Activated T-helper 17 cell treated with anti-CD3 and anti-CD28 coated beads, Interleukin-2, amount 50 U/mL, for 72 hours (primary cell): Measurements from ENCODE around the gene CHKA. TPM values are rescaled to one million over a fixed set of nuclear protein-coding genes. Genes with fewer than 3 reads are reported as not detected.

Experiments used
- ATAC-seq: fragments of 150-1000 bp; cut with Tn5 transposase; replicated peaks from 2 replicates; pipeline ENCODE4 v1.10.0; 2021; ENCODE audit warnings: mild to moderate bottlenecking, moderate library complexity
- H3K27ac Mint-ChIP-seq: one replicate; pipeline ENCODE4 v1.8.0; 2022; ENCODE audit warnings: mixed read lengths
- H3K27me3 Mint-ChIP-seq: one replicate; pipeline ENCODE4 v1.8.0; 2022; ENCODE audit warnings: mixed read lengths
- H3K36me3 Mint-ChIP-seq: one replicate; pipeline ENCODE4 v1.8.0; 2022; ENCODE audit warnings: low read depth, mild to moderate bottlenecking, mixed read lengths
- H3K4me1 Mint-ChIP-seq: one replicate; pipeline ENCODE4 v1.8.0; 2022; ENCODE audit warnings: mixed read lengths
- H3K4me3 Mint-ChIP-seq: one replicate; pipeline ENCODE4 v1.8.0; 2022; ENCODE audit warnings: mild to moderate bottlenecking, mixed read lengths
- H3K9me3 Mint-ChIP-seq: one replicate; pipeline ENCODE4 v1.8.0; 2022; ENCODE audit warnings: mixed read lengths
- total RNA-seq, 2 donors: library from RNA; stranded (reverse); gene quantifications; one replicate each; pipeline ENCODE4 v1.2.3, GENCODE V29; 2022

Gene CHKA
- total RNA-seq, 2 donors from 2014 or later: 7.4 to 10.1 TPM

DNA sequence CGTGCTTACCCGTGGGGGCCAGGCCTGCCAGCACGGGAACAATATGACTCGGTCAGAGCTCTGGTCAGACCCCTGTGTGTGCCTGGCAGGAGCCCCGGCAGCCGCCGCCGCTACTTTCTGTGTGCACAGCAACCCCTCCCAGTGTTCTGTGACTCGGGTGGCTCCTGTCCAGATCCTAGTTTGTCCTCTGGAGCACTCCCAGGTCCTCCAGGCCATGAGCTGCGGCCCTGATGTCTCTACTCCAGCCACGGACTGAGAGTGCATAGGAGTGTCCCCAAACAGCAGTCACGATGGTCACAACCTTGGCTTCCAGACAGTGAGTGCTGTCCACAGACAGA lies 87.5 kb downstream of the CHKA start:
- Mint-ChIP-seq H3K4me1 (peaks cover 12% of the 10 kb centered on the region), H3K4me3 (no peak overlapping the region), H3K27me3 (no peaks in the 10 kb centered on the region), H3K36me3 (peaks cover 14% of the 10 kb centered on the region), H3K9me3 (no peaks in the 10 kb centered on the region), H3K27ac (no peak overlapping the region)
- no peak for ATAC-seq

DNA sequence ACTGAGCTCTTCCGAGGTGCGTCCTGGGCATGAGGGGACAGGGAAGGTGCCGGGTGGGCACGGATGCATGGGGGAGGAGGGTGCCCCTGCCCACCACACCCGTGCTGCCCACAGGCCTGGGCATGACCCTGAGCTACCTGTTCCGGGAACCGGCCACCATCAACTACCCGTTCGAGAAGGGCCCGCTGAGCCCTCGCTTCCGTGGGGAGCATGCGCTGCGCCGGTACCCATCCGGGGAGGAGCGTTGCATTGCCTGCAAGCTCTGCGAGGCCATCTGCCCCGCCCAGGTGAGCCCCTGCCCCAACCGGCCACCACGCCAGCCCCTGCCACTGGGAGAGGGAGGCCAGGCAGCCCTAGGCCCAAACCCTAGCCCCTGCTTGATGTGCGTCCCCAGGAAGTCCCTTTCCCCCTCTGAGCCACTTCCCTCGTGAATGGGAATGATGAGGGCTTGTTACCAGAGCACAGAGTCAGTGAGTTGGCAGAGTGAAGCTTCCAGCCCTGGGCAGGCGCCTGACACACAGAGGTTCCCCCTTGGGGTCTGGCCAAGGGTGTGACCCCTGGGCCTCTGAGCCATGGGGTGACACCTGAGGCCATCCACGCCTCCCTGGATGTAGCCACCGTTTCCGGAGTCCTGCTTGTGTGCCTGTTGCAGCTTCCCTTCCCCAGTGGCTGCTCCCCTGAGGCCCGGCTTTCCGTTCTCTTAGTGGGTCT lies 88.0 kb downstream of the CHKA start:
- H3K36me3 Mint-ChIP-seq: peaks cover 14% of the 10 kb centered on the region
- no peak for ATAC-seq
- H3K4me3 Mint-ChIP-seq: no peak overlapping the region
- H3K4me1 Mint-ChIP-seq: peaks cover 12% of the 10 kb centered on the region
- no peaks in the 10 kb centered on the region for H3K9me3 Mint-ChIP-seq
- H3K27me3 Mint-ChIP-seq: no peaks in the 10 kb centered on the region
- no peak overlapping the region for H3K27ac Mint-ChIP-seq

DNA sequence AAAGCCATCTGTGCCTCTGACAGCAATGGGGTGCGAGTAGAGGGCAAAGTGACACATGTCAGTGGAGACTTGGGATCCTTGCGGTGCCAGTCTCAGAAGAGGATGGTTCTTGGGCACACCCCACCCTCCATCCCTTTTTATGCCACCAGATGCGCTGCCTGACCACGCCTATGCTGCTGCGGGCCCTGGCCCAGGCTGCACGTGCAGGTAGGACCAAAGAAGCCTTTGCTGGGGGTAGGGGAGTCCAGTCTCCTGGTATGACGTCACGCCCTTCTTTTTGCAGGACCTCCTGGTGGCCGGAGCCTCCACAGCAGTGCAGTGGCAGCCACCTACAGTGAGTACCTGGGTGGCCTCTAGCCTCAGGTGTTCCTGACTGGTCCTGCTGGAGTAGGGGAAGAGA lies 89.2 kb downstream of the CHKA start:
- H3K27ac Mint-ChIP-seq: peak overlapping the region; percentile 84
- H3K36me3 Mint-ChIP-seq: peaks cover 13% of the 10 kb centered on the region
- no peaks in the 10 kb centered on the region for H3K9me3 Mint-ChIP-seq
- H3K4me3 Mint-ChIP-seq: peak overlapping the region; percentile 88
- ATAC-seq: no peak
- H3K4me1 Mint-ChIP-seq: peaks cover 9% of the 10 kb centered on the region
- H3K27me3 Mint-ChIP-seq: no peaks in the 10 kb centered on the region

DNA sequence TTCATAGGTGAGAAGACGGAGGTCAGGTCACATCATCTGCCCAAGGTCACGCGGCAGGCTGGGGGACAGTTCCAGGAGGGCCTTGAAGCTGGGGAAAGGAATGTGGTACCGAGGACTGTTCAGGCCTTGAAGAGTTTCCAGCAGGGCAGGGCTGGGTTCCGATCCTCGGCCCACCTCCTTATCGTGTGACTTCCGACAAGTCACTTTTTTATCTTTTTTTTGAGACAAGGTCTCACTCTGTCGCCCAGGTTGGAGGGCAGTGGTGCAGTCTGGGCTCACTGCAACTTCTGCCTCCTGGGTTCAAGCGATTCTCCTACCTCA lies 90.1 kb downstream of the CHKA start:
- peaks cover 6% of the 10 kb centered on the region for H3K4me1 Mint-ChIP-seq
- ATAC-seq: no peak
- peak overlapping the region; percentile 84 for H3K27ac Mint-ChIP-seq
- H3K4me3 Mint-ChIP-seq: peak overlapping the region; percentile 88
- H3K36me3 Mint-ChIP-seq: peaks cover 9% of the 10 kb centered on the region
- H3K9me3 Mint-ChIP-seq: no peaks in the 10 kb centered on the region
- H3K27me3 Mint-ChIP-seq: no peaks in the 10 kb centered on the region

DNA sequence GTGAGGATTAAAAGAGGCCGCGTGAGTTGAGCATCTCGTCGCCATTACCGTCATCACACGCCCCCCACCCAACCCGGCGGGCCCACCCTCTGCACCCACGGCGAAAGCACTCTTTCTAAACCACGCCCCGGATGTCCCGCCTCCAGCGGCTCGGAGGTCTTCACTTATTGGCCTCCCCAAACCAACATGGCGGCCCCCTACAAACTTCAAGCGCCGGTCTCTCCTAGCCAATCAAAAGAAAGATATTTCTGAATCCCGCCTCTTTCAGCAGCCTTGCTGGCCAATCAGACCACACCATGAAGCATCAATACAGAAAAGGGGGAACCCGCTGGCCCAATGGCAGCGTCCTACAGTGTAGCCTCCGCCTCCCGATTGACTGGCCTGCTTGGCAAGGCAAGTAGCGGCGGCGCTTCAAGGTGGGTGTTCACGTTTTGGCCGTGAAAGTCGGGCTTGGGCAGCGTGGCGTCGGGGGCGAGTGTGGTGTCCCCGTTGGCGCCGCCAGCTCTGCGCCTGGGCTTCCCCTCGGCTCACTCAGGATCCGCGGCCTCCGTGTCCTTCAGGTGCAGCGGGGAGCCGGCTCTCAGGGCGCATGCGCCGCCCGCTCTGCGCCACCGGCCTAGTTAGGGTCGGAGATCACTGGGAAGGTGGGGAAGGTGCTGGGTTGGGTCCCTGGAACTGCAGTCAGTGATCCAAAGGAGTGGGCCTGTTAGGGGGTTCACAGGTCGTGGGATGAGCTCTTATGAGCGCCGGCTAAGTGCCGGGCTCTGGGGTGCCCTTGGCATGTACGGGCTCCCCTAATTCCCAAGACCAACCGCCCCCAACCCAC lies 90.7 kb downstream of the CHKA start, which contains the start of gene NDUFS8:
NDUFS8 (plus strand) TSS at position 364 of the 826 bp plus-strand sequence. CDS start 1,471 bp downstream, outside the sequence.
- peak; percentile 97 for ATAC-seq

DNA sequence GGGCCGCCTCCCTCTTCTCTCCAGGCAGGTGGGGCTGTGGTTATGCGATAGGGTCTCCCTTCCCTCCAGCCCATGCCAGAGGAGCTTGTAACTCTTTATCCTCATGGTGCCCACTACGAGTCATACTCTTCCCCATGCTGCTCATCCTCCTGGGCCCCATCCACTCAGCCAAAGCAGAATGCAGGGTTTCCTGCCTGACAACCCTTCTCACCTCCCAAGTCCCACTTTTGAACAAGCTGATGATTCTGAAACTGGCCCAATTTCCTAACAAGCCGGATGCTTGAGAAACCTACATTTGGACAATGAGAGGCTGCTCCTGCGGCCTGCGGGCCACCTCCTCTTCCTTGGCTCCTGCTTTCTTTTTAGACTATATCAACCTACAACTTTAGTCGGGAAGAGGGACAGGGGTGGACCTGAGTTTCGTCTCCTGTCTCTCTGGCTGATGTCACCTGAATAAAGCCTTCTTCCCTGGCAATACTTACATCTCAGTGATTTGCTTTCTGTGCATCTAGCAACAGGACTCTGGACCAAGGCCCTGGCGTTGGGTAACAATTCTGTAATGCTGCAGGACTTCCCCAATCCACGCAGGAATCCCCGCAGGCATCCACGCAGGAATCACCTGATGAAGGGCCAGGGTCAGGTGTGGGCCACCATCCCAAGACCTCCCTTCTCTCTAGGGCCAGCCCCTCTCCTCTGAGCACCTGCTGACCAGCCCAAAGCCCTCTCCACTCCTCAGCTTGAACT lies 92.2 kb downstream of the CHKA start:
- Mint-ChIP-seq H3K4me1 (peaks cover 6% of the 10 kb centered on the region), H3K27ac (peak overlapping the region; percentile 20)

More for the DNA sequence above, 90.7 kb downstream of the CHKA start, which contains the start of gene NDUFS8:
- Mint-ChIP-seq H3K4me3 (peak within 1 kb of the TSS; percentile 88), H3K36me3 (peaks cover 9% of the 10 kb centered on the region), H3K27ac (peak within 1 kb of the TSS; percentile 84), H3K4me1 (peaks cover 6% of the 10 kb centered on the region), H3K9me3 (no peaks in the 10 kb centered on the region), H3K27me3 (no peaks in the 10 kb centered on the region)

DNA sequence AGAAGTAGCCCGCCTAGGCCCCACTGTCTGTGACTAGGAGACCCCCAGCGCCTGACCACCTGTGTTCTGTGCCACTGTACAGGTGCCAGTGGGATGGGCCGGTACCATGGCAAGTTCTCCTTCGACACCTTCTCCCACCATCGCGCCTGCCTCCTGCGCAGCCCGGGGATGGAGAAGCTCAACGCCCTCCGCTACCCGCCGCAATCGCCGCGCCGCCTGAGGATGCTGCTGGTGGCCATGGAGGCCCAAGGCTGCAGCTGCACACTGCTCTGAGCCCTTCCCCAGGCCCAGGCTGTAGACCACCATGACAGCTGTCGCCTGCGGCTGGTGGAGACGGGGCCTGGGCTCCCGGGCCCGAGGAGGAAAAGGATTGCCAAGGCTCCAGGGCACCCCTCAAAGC lies 93.5 kb downstream of the CHKA start:
- H3K9me3 Mint-ChIP-seq: no peaks in the 10 kb centered on the region
- ATAC-seq: no peak

More for the DNA sequence above, 92.2 kb downstream of the CHKA start:
- peak overlapping the region; percentile 88 for H3K4me3 Mint-ChIP-seq
- ATAC-seq: no peak
- peaks cover 5% of the 10 kb centered on the region for H3K36me3 Mint-ChIP-seq
- H3K27me3 Mint-ChIP-seq: no peaks in the 10 kb centered on the region
- H3K9me3 Mint-ChIP-seq: no peaks in the 10 kb centered on the region

DNA sequence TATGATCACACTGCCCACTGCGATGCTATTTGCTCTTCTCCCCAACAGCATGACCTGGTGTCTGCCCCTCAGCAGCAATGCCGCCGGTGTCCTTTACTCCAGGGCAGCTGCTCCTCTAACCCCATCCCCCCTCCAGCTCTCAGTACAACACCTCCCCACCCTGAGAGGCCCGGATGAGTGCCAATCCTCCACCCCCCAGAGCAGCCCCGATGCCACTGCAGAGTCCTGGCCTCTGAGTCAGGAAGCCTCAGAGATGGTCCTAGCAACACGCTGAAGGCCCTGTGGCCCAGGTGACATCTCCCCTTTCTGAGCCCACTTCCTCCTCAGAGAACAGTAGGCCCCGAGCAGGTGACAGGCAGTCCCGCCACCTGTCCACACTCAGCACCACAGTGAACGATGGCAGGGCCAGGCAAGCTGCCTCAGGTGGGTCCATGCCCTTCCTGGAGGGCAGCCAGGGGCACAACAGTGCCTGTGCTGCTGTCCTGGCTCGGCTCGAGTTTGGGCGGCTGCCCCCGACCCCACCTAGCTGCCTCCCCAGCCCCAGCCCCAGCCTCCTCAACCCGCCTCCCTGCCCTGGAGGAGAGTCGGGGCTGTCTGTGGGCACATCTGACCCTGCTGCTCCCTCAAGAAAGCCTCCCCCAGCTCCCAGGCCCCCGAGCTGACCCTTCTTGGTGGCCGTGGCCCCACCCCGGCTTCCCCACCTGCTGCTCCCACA lies 94.6 kb downstream of the CHKA start:
- Mint-ChIP-seq H3K27me3 (no peaks in the 10 kb centered on the region), H3K4me3 (no peak overlapping the region), H3K4me1 (peaks cover 2% of the 10 kb centered on the region), H3K36me3 (no peaks in the 10 kb centered on the region), H3K27ac (no peak overlapping the region), H3K9me3 (no peaks in the 10 kb centered on the region)
- ATAC-seq: no peak

More for the DNA sequence above, 93.5 kb downstream of the CHKA start:
- Mint-ChIP-seq H3K4me3 (no peak overlapping the region), H3K36me3 (no peaks in the 10 kb centered on the region), H3K4me1 (peaks cover 6% of the 10 kb centered on the region), H3K27me3 (no peaks in the 10 kb centered on the region), H3K27ac (no peak overlapping the region)

DNA sequence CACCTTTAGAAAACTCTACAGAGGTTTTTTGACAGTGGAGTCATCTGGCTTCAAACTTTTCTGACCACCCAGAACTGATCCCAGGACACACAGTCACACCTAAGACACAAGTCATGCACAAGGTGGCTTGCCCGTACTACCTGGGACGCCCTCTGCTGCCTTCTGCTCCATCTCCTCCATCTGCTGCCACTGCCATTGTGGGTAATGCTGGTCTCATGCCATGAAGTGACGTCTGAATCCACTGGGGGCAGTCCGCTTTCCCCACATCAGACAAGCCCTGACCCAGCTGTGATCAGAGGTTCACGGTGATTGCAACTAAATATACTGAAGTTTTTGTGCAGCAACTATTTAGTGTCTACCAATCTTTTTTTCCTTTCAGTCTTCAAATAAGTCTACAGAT lies 96.1 kb downstream of the CHKA start:
- no peak overlapping the region for H3K27ac Mint-ChIP-seq
- H3K9me3 Mint-ChIP-seq: no peaks in the 10 kb centered on the region
- no peak overlapping the region for H3K4me3 Mint-ChIP-seq
- ATAC-seq: no peak
- no peaks in the 10 kb centered on the region for H3K4me1 Mint-ChIP-seq
- H3K36me3 Mint-ChIP-seq: no peaks in the 10 kb centered on the region
- H3K27me3 Mint-ChIP-seq: no peaks in the 10 kb centered on the region

DNA sequence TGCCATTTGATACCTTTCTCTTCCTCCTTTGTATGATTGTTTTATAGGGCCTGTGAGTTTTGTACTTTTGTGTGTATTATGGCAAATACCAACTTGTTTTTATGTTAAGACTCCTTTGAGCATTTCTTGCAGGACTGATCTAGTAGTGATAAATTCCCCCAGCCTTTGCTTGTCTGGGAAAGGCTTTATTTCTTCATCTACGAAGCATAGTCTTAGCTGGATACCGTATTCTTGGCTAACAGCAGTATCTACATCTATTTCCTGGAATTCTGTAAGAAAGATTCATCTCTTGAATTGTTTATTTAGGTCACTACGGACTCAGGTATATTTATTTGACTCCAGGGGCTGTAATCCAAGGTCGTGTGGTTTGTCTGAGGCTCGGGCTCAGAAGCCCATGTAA lies 96.7 kb downstream of the CHKA start:
- Mint-ChIP-seq H3K4me1 (no peaks in the 10 kb centered on the region), H3K9me3 (no peaks in the 10 kb centered on the region), H3K36me3 (no peaks in the 10 kb centered on the region), H3K27ac (no peak overlapping the region), H3K27me3 (no peaks in the 10 kb centered on the region), H3K4me3 (no peak overlapping the region)
- no peak for ATAC-seq

DNA sequence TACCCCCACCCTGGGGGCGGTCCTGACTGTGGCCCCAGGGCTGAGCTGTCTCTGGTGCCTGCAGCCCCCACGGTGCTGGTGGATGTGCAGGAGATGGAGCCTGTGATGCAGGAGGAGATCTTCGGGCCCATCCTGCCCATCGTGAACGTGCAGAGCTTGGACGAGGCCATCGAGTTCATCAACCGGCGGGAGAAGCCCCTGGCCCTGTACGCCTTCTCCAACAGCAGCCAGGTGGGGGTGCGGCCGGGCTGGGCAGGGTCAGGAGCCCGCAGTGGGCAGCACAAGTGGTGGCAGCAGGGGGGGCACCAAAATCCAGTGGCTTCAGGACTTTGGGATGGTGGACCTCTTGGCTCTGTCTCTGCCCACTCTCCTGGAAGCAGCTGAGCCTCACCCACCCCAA lies 98.7 kb downstream of the CHKA start:
- ATAC-seq: no peak
- no peaks in the 10 kb centered on the region for H3K4me1 Mint-ChIP-seq

DNA sequence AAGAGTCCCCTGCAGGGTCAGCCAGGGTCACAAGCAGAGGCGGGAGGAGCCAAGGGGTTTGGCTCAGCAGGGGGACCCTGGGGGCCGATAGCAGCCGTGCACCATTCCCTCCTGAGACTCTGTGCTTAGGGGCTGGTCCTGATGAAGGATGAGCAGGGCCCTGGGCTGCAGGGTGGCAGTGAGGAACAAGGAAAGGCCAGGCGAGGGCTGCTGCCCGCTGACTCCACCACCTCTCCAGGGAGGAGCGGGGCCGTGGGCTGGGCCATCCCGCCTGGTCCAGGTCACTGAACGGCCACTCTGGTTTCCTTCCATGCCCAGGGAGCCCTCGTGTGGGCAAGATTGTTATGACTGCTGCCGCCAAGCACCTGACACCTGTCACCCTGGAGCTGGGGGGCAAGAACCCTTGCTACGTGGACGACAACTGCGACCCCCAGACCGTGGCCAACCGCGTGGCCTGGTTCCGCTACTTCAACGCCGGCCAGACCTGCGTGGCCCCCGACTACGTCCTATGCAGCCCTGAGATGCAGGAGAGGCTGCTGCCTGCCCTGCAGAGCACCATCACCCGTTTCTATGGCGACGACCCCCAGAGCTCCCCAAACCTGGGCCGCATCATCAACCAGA lies 99.9 kb downstream of the CHKA start:
- no peaks in the 10 kb centered on the region for H3K4me1 Mint-ChIP-seq
- no peaks in the 10 kb centered on the region for H3K27me3 Mint-ChIP-seq
- no peaks in the 10 kb centered on the region for H3K36me3 Mint-ChIP-seq
- H3K9me3 Mint-ChIP-seq: no peaks in the 10 kb centered on the region
- H3K27ac Mint-ChIP-seq: no peak overlapping the region
- no peak overlapping the region for H3K4me3 Mint-ChIP-seq
- no peak for ATAC-seq

More for the DNA sequence above, 98.7 kb downstream of the CHKA start:
- Mint-ChIP-seq H3K27me3 (no peaks in the 10 kb centered on the region), H3K4me3 (no peak overlapping the region), H3K27ac (no peak overlapping the region), H3K9me3 (no peaks in the 10 kb centered on the region), H3K36me3 (no peaks in the 10 kb centered on the region)

DNA sequence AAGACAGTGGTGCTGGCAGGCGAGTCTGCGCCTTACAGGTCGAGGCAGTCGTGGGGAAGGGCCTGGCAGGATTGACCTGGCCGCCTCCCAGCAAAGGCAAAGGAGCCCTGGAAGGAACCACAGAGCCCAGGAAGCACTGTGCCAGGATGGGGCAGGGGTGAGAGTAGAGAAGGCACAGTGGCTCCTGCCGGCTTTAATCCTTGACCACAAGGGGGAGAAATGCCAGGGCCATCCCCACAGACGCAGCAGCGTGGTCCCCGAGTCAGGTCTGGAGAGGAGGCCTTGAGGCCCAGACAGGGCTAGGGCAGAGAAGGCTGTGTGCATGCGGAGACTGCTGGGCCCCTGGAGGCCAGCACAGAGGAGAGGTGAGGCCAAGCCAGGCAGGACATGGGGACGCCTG lies 100.6 kb downstream of the CHKA start:
- H3K27ac Mint-ChIP-seq: no peak overlapping the region
- H3K36me3 Mint-ChIP-seq: no peaks in the 10 kb centered on the region

DNA sequence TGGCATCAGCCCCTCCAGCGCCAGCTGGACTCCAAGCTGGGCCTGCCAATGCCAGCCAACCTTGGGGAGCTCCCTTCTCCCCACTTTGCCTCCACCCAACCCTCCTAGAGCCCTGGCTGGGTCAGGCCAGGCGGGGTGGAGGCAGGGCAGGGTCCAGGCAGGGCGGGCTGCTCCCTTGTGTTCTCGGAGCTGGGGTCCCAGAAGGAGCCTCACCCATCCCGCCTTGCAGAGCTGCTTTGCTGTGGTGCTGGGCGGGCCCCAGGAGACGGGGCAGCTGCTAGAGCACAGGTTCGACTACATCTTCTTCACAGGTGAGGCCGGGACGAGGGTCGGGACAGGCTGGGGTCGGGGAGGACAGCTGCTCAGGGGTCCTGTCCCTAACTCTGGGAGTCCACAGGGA lies 101.7 kb downstream of the CHKA start:
- Mint-ChIP-seq H3K27me3 (no peaks in the 10 kb centered on the region), H3K9me3 (no peaks in the 10 kb centered on the region), H3K4me1 (no peaks in the 10 kb centered on the region), H3K4me3 (no peak overlapping the region), H3K36me3 (no peaks in the 10 kb centered on the region), H3K27ac (no peak overlapping the region)
- ATAC-seq: no peak

More for the DNA sequence above, 100.6 kb downstream of the CHKA start:
- Mint-ChIP-seq H3K27me3 (no peaks in the 10 kb centered on the region), H3K4me3 (no peak overlapping the region), H3K4me1 (no peaks in the 10 kb centered on the region), H3K9me3 (no peaks in the 10 kb centered on the region)
- ATAC-seq: no peak
